Loucy (cell line): ENCODE data around the gene ATP8A2.

Experiments used
- H2AFZ ChIP-seq: fragments of 200-600 bp; sonication (generic); 2 replicates; pipeline ENCODE4 v1.6.0; 2016; ENCODE audit warnings: antibody characterized with exemption, mild to moderate bottlenecking, low read length, moderate library complexity
- H3F3A ChIP-seq: fragments of 200-600 bp; 2 replicates; pipeline ENCODE4 v1.6.0; 2016; ENCODE audit warnings: antibody characterized with exemption, low read depth, mild to moderate bottlenecking
- H3K27me3 ChIP-seq: fragments of 200-600 bp; sonication (generic); 2 replicates; pipeline ENCODE4 v1.6.1; 2014; ENCODE audit warnings: low read length, mild to moderate bottlenecking; ENCODE audit not compliant: insufficient read depth, poor library complexity, severe bottlenecking
- H3K36me3 ChIP-seq: fragments of 200-600 bp; sonication (generic); 2 replicates; pipeline ENCODE4 v1.6.1; 2016; ENCODE audit warnings: low read length; ENCODE audit not compliant: insufficient read depth
- H3K4me1 ChIP-seq: fragments of 200-600 bp; sonication (generic); 2 replicates; pipeline ENCODE4 v1.5.1; 2014; ENCODE audit warnings: low read length, mild to moderate bottlenecking; ENCODE audit not compliant: insufficient read depth, poor library complexity, severe bottlenecking
- H3K4me2 ChIP-seq: fragments of 200-600 bp; sonication (generic); 2 replicates; pipeline ENCODE4 v1.6.0; 2014; ENCODE audit warnings: antibody characterized with exemption, low read length, low read depth, mild to moderate bottlenecking; ENCODE audit not compliant: poor library complexity, severe bottlenecking
- H3K4me3 ChIP-seq: fragments of 200-600 bp; sonication (generic); 2 replicates; pipeline ENCODE4 v1.5.1; 2014; ENCODE audit warnings: low read length, mild to moderate bottlenecking, mixed read lengths; ENCODE audit not compliant: poor library complexity, severe bottlenecking
- H3K79me2 ChIP-seq: fragments of 200-600 bp; sonication (generic); 2 replicates; pipeline ENCODE4 v1.6.1; 2014; ENCODE audit warnings: low read length; ENCODE audit not compliant: insufficient read depth
- H3K9ac ChIP-seq: fragments of 200-600 bp; sonication (generic); 2 replicates; pipeline ENCODE4 v1.6.0; 2014; ENCODE audit warnings: mild to moderate bottlenecking, low read depth, low read length, moderate library complexity; ENCODE audit not compliant: poor library complexity, severe bottlenecking
- H3K9me2 ChIP-seq: fragments of 200-600 bp; sonication (generic); replicated peaks from 2 replicates; pipeline ENCODE4 v1.6.1; 2016; ENCODE audit warnings: low read depth, low read length, mixed read lengths
- H3K9me3 ChIP-seq: fragments of 200-600 bp; sonication (generic); 2 replicates; pipeline ENCODE4 v1.6.1; 2014; ENCODE audit warnings: mild to moderate bottlenecking, antibody characterized with exemption, low read length, low read depth; ENCODE audit not compliant: insufficient read depth
- H4K20me1 ChIP-seq: fragments of 200-600 bp; sonication (generic); 2 replicates; pipeline ENCODE4 v1.6.0; 2014; ENCODE audit warnings: antibody characterized with exemption, low read length, mild to moderate bottlenecking; ENCODE audit not compliant: insufficient read depth, poor library complexity, severe bottlenecking
- CTCF ChIP-seq: fragments of 200-600 bp; sonication (generic); conservative IDR thresholded peaks from 2 replicates; pipeline ENCODE4 v1.5.1; 2014; ENCODE audit warnings: mild to moderate bottlenecking, antibody characterized with exemption, low read length
- EZH2phosphoT487 ChIP-seq: fragments of 200-600 bp; IDR thresholded peaks from 2 replicates; pipeline ENCODE4 v1.6.1; 2018; ENCODE audit warnings: antibody characterized with exemption, mild to moderate bottlenecking, moderate library complexity, borderline replicate concordance

Gene ATP8A2

GRCh38 chr13:25864936-25865335 is 493.2 kb downstream of the ATP8A2 start:
- Histone ChIP-seq H4K20me1 (no peaks in the 10 kb centered on the region), H3K36me3 (no peaks in the 10 kb centered on the region), H3K9ac (no peak overlapping the region), H3F3A (no peaks in the 10 kb centered on the region), H3K27me3 (no peaks in the 10 kb centered on the region), H3K9me2 (no peaks in the 10 kb centered on the region), H3K4me2 (no peak overlapping the region), H3K9me3 (no peaks in the 10 kb centered on the region), H2AFZ (0 out of 2 replicates have a peak overlapping the region, but pooled peaks have one; percentile 16), H3K79me2 (no peaks in the 10 kb centered on the region), H3K4me1 (peaks cover 9% of the 10 kb centered on the region), H3K4me3 (no peak overlapping the region)
- TF ChIP-seq CTCF, result no peak

GRCh38 chr13:25865391-25865790 is 493.6 kb downstream of the ATP8A2 start:
- Histone ChIP-seq H3K36me3 (no peaks in the 10 kb centered on the region), H3K4me1 (peaks cover 14% of the 10 kb centered on the region), H3K9me3 (no peaks in the 10 kb centered on the region), H3K79me2 (no peaks in the 10 kb centered on the region), H3K9me2 (no peaks in the 10 kb centered on the region), H3K4me3 (no peak overlapping the region), H3K27me3 (no peaks in the 10 kb centered on the region), H3K4me2 (no peak overlapping the region), H4K20me1 (no peaks in the 10 kb centered on the region), H2AFZ (no peak overlapping the region), H3K9ac (no peak overlapping the region), H3F3A (no peaks in the 10 kb centered on the region)
- TF ChIP-seq EZH2phosphoT487 (no peak), CTCF (no peak)

GRCh38 chr13:25867038-25867437 is 495.3 kb downstream of the ATP8A2 start:
- Histone ChIP-seq H4K20me1 (no peaks in the 10 kb centered on the region), H3K4me3 (no peak overlapping the region), H3K9me2 (no peaks in the 10 kb centered on the region), H2AFZ (no peak overlapping the region), H3K27me3 (no peaks in the 10 kb centered on the region), H3K36me3 (no peaks in the 10 kb centered on the region), H3K9me3 (no peaks in the 10 kb centered on the region), H3K4me1 (peaks cover 30% of the 10 kb centered on the region), H3K4me2 (no peak overlapping the region), H3K79me2 (no peaks in the 10 kb centered on the region), H3K9ac (no peak overlapping the region), H3F3A (no peaks in the 10 kb centered on the region)
- no peak for TF ChIP-seq EZH2phosphoT487
- TF ChIP-seq CTCF, result no peak
